ENCODE results near the gene MYH7.

Gene MYH7

GRCh38 chr14:23447361-23448350, 12.2 kb upstream of the MYH7 start:
- no peak for DNase-seq (ENCODE audit: low read depth)

GRCh38 chr14:23446291-23446851, 10.9 kb upstream of the MYH7 start:
- no peak for DNase-seq (ENCODE audit: low read depth)

GRCh38 chr14:23445773-23446172, 10.3 kb upstream of the MYH7 start:
- DNase-seq (ENCODE audit: low read depth), result no peak

- DNase-seq (ENCODE audit: low read depth), result no peak
Observed at GRCh38 chr14:23444314-23444713, 8.9 kb upstream of the MYH7 start.

- no peak for DNase-seq (ENCODE audit: low read depth)
Observed at GRCh38 chr14:23443881-23444280, 8.4 kb upstream of the MYH7 start.

DNA sequence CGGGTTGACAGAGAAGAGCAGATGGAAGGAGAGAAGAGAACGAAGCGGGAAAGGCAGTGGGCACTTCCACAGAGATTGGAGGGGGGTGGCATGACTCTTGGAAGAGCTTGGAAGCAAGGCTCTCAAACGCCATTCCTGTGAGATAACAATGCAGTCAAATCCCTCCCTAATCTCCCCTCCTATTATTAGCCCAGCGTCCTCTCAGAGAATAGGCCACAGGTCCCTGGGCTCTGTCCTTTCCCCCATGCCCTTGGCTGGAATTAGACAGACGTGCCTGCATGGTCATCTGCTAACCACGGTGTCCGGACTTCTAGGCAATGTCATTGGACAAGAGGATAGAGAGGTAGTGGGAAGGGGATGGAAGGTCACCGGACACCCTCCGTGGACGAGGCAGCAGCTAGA, 8.0 kb upstream of the MYH7 start:
- no peak for DNase-seq (ENCODE audit: low read depth)

- DNase-seq (ENCODE audit: low read depth), result no peak
Observed at GRCh38 chr14:23442721-23443356, 7.4 kb upstream of the MYH7 start.

DNA sequence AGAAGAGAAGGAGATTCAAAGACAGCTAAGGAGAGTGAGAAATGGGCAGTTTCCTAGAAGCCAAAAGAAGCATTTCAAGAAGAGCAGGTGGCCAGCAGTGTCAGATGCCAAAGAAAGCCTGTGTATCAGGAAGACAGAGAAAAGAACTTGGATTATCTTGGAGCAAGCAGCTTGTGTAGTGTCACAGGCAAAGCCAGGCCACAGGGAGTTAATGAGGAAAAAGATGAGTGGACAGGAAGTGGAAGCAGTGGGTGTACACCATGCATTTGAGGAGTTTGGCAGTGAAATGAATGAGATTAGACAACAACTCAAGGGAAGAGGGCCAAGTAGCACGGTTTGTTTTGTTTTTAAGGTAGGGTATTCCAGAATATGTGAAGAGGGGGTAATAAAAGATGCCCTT, 5.6 kb upstream of the MYH7 start:
- peak; percentile 9 for DNase-seq (ENCODE audit: low read depth)

DNA sequence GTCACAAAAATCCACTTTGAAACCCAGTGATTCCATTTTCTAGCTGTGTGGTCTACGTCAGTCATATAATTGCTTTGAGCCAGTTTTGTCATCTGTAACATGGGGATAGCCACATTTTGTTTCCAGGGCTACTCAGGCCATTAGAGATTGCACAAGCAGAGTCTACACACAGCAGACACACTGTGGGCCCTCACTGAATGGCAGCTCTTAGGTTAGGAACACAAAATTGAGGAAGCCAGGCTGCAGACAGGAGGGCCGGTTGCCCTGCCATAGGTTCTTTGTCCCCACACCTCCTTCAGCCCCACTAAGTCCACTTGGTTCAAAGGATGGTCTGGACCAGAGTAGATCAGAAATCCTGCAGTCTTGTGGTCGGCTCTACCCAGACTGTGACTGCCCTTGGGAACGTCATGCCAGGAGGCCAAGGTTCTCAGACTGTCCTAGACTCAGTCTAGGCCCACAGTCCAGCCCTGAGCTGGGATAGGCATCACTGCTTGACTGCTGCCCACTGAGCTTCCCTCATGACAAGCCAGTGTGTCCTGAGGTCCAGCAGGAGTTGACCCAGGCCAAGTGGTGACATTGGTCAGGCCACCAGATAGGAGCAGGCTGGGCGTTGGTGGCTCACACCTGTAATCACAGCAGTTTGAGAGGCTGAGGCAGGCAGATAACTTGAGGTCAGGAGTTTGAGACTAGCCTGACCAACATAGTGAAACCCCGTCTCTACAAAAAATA, 3.8 kb upstream of the MYH7 start:
- no peak for DNase-seq (ENCODE audit: low read depth)

DNA sequence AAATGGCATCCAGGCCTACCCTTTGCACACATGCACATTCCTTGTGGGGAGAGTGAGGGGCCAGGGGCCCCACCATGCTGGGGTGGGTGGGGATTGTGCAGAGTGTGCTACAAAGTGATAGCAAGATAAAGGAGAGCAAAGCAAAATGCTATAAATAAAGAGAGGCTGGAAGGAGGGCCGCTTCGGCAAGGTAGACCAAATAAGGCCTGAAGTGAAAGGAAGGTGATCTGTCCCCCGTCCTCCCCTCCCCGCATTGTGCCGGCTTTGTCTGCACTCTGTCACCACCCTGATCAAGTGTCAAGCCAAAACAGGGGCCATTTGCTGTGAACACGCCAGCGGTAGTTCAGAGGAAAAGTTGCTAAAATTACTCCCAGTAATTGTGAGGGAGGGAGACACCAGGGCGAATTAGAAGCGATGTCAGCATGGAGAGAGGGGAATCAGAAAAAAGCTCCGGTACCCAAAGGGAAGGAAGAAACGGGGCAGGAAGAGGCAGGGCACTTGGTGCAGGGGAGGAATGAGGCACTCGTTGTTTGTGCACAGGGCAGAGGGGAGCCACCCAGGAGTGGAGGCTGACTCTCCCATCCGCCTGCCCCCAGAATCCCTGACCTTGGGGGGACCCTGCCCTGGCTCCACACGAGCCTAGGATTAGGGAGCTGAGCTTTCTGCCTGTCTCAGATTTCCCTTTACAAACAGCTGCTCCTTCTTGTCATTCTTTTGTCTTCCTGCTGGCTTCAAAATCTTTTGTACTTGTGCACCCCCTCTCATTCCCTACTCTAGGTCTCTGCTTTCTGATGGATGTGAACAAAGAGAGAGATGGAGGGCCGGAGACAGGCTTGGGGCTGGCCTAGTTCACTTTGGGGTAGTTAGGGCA, 2.9 kb upstream of the MYH7 start:
- no peak for DNase-seq (ENCODE audit: low read depth)

DNA sequence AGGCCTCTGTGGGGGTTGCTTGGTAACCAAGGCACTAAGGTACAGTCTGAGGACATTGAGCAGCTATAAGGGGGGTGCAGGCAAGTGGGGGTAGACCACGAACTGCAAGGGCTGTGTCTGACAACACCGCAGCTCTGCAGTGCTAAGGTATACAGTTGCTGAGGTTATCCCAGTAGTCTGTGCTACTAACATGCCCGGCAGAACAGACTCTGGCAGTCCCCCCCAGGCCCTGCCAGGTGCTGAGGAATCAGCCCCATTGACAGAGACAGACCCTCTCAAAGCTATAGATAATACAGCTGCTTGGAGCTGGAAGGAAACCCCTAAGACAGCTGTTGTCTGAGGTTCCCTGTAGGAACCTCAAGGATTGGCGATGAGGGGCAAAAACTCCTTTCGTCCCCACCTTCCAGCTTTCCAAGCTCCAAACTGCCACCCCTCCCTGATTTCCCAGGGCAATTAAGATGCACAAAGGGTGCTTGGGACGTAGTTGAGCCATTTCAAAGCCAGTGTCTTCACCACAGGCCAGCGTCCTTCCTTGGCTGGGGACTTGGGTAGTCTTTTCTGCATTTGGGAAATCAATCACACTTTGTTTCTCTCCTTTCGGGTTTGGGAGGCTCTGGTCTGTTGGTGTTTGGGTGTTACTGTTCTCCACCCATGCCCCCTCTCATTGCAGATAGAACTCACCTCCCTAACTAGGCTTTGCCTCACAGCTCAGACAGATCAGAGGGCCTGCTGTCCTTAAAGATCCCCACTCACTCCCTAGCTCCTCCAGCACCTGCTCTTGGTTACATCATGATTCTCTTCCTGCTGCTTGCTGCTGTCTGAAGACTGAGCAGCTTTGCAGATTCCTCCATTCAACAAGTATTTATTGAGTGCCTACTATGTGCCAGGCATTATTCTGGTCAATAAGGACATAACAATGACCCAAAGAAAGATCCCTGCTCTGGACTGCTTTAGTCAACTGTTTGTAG, 2.0 kb upstream of the MYH7 start:
- DNase-seq (ENCODE audit: low read depth), result no peak

DNA sequence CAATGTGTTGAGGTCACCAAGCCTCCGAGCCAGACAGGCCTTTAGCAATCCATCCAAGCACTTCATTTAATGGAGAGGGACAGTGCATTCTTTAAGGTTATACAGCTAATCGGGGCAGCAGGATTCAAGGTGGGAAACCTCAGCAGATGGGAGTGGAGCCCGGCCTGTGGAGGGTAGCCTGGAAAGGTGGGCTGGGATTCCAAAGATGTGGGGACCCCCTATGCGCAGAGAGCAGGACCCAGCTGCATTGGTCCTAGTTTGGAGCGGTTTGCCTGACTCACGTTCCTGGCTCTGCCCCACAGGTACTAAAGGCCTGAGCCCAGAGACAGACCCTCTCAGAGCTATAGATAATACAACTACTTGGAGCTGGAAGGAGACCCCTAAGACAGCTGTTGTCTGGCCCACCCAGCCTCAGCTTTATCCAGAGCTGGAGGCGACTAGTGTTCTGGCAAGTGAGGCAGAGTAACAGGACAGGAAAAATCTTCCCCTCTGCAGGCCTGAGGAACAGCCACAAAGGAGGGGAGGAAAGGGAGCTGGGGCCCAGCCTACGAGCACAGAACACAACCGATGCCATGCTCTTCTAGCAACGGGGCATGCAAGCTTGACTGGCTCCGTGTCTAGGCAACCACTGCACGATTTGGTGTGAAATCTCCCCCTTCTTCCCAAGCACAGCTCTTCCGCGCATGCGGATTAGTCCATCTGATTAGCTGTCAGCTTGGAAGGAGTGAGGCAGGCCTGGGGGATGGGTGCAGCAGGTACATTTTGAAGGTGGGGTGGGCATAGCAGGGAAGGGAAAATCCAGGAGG, 1.1 kb upstream of the MYH7 start:
- no peak for DNase-seq (ENCODE audit: low read depth)

DNA sequence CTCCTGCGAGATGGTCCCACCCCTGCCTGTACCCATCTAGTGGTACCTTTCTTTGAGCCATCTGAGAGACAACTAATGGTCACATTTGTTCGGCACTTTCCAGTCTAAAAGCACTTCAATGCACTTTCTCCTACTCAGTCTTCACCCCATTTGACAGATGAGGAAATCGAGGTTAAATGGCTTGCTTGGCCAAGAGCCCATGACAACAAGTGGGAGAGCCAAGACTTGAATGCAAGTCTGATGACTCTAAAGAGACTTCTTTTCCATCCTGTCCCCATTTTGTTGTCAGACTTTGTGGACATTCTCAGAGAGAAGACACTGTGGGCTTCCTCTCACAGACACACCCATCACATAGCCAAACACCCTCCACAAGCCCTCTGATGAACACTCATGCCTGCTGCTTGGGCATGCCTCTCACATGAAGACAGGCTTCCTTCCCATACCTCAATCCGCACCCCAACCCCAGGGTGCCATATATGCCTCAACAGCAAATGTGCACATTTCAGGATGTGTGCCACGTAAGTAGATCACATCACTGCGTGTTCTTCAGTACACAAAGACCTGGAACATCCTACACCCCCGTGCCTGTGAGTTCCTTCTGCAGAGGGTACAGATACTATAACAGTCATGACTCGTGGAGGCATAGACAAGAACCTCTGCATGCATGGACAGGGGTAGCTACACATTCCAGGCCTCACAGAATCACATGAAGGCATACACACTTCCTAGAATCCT, 805 bp downstream of the MYH7 start:
- DNase-seq (ENCODE audit: low read depth), result no peak

- no peak for DNase-seq (ENCODE audit: low read depth)
Observed at GRCh38 chr14:23433457-23433856, 2.0 kb downstream of the MYH7 start.

GRCh38 chr14:23432946-23433345, 2.5 kb downstream of the MYH7 start:
- no peak for DNase-seq (ENCODE audit: low read depth)

DNA sequence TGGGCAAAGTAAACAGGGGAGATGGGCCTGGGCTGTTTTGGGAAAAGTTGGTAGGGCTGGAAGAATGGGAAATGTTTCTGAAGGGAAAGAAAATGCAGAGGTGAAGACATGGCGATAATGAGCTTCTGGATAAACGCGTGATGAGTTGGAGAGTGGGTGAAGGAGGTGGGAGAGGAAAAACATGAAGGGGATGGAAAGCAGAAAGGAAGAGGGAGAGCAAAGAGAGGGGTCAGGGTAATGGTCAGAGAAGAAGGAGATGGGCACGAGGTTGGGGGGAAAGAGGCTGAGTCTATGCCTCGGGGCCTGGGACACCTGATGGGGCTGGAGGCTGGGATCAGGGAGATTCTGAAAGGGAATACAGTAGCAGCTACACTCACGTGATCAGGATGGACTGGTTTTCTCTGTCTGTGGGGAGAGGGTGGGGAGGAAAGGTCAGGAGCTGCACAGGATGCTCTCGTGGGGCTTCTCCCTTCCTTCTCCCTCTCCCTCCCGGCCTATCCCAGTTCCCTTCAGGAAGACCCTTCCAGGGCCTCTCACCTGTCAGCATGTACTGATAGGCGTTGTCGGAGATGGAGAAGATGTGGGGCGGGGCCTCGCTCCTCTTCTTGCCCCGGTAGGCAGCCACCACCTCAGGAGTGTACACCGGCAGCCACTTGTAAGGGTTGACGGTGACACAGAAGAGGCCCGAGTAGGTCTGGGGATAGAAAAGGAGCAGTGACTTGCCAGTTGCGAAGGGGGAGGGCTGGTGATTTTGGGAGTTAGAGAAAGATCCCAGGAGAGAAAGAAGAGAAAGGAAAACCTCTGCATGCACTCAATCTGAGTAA, 3.1 kb downstream of the MYH7 start:
- DNase-seq (ENCODE audit: low read depth), result no peak

DNA sequence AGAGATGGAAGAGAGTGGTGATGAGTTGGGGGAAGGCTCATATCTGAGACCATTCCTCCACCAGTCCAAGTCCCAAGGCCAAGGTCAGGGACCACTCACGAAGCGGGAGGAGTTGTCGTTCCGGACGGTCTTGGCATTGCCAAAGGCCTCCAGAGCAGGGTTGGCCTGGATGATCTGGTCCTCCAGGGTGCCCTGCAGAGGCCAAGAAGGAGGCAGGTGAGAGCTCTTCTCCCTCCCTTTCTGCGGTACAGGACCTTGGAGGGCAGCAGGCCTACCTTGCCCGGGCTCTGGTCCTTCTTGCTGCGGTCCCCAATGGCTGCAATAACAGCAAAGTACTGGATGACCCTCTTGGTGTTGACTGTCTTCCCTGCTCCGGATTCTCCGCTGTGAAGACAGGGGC, 4.0 kb downstream of the MYH7 start:
- DNase-seq (ENCODE audit: low read depth), result no peak

DNA sequence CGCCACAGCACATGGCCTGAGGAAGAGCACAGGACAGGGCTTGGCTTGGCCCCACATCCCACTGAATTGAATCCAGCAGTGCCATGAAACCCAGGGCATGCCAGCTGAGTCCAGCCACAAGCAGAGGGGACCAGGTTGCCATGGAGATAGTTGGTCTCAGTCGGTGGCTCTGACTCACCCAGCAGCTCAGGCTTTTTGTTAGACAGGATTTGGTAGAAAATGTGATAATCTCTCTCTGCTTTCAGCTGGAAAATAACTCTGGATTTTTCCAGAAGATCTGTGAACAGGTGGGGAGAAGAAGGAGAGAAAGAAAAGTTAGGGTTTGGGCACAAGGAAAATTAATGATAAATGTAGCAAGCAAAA, 4.8 kb downstream of the MYH7 start:
- DNase-seq (ENCODE audit: low read depth), result peak; percentile 50
